Activated CD8-positive, alpha-beta memory T cell treated with anti-CD3 and anti-CD28 coated beads for 36 hours (primary cell): ENCODE data around the gene TH. TPM values are rescaled to one million over a fixed set of nuclear protein-coding genes. Genes with fewer than 3 reads are reported as not detected.

Experiments
- CTCF ChIA-PET: fragments of 350-600 bp; sonication (Branson Sonifier 250); formaldehyde crosslinking; loops from one replicate; lab custom pipeline; 2021; ENCODE audit warnings: antibody characterized with exemption; lab: Charles Lee
- POLR2A ChIA-PET: fragments of 350-600 bp; sonication (Branson Sonifier 250); formaldehyde crosslinking; loops from one replicate; lab custom pipeline; 2021; ENCODE audit warnings: antibody characterized with exemption; lab: Charles Lee
- total RNA-seq, 2 experiments: library from RNA; stranded (reverse); gene quantifications; one replicate each; pipeline ENCODE4 v1.2.3, GENCODE V29; 2021

Gene TH
- total RNA-seq: not detected

- CTCF ChIA-PET: interaction anchor here (0.8 kb wide), 1 partner anchor 68 kb away, joined by 3 read pairs; no protein-coding TSS in a partner anchor
- POLR2A ChIA-PET: no interaction called here
Observed at GRCh38 chr11:2171591-2172003, at the start of gene TH. Gene TH (minus strand): TSS chr11:2171815. CDS start chr11:2171786, 29 bp downstream.

DNA sequence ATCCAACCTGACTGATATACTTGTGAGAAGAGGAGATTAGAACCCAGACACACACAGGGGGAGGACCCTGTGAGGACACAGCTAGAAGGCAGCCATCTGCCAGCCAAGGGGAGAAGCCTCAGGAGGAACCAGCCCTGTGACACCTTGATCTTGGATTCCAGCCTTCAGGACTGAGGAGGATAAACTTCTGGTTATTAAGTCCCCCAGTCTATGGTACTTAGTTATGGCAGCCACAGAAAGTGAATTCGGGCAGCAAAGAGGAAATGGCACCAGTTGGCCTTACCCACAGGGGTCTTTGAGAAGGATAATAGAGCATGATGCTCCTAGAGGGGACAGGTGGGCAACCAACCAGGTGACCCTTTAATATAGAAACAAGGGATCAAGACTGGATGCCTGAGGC lies 49.4 kb upstream of the TH start:
- CTCF ChIA-PET: no interaction called here
- POLR2A ChIA-PET: interaction anchor here (0.6 kb wide), 1 partner anchor 457 kb away, joined by 3 read pairs; no protein-coding TSS in a partner anchor

DNA sequence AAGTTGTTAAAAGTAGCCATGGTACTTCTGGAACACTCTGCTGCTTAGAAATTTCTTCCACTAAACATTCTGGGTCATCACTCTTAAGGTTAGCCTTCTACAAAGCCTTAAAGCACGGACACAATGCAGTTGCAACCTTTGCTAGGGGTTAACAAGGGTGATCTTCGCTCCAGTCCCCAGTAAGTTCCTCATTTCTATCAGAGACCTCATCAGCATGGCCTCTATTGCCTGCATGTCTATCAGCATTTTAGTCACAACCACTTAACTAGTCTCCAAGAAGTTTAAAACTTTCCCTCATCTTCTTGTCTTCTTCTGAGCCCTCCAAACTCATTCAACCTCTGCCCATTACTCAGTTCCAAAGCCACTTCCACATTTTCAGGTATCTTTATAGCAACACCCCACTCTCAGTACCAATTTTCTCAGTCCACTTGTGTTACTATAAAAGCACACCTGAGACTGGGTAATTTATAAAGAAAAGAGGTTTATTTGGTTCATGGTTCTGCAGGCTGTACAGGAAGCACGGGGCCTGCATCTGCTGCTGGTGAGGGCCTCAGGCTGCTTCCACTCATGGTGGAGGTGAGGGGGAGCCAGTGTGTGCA lies 48.7 kb upstream of the TH start:
- CTCF ChIA-PET: no interaction called here
- POLR2A ChIA-PET: no interaction called here

DNA sequence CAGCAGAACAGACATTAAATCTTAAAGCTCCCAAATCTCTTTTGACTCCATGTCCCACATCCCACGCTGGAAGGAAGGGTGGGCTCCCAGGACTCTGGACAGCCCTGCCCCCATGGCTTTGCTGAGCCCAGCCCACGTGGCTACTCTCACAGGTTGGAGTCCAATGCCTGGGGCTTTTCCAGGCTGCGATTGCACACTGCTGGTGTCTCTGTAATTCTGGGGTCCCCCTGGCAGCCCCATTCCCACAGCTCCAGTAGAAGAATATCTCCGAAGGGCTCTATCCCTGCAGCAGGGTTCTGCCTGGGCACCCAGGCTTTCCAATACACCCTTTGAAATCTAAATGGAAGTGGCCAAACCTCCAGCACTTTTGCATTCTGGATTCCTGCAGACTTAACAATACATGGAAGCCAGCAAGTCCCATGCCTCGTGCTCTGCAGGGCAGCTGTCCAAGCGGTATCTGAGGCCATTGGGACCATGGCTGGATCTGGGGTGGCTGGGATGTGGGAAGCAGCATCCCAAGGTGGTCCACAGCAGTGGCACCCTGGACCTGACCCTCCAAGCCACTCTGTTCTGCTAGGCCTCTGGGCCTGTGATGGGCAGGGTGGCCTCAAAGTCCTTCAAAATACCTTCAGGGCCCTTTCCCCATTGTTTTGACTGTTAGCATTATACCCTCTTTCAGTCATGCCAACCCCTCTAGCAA lies 47.9 kb upstream of the TH start:
- CTCF ChIA-PET: interaction anchor here (1.2 kb wide), 1 partner anchor 80 kb away, joined by 3 read pairs; no protein-coding TSS in a partner anchor
- POLR2A ChIA-PET: no interaction called here

DNA sequence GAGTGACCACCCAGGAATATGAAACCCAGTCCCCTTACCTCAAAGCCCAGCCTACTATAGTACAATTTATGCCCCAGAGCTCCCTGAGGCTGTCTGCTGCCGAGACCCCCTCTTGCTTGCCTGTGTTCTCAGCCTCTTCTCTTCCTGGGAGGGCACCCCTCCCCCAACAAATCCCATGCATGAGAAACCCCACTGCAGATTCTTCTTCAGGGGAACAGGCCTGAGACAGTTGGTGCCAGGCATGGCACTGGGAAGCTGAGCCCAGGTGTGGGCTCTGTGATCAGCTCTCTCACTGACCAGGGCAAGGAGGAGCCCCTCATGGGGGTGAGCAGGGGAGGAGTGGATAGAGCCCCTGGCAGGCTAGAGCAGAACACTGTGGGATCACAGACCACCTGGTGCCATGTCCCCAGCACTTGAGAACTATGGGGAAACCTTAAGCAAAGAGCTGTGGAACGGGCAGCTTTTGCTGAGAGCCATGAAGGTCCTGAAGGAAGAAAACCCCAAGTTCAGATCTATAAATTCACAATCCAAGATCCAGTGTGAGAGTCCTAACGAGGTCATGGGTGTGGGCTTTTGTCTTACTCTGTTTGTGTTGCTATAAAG lies 46.5 kb upstream of the TH start:
- CTCF ChIA-PET: interaction anchor here (0.8 kb wide), 1 partner anchor 202 kb away, joined by 3 read pairs; no protein-coding TSS in a partner anchor
- POLR2A ChIA-PET: no interaction called here

- POLR2A ChIA-PET: no interaction called here
- CTCF ChIA-PET: interaction anchor here (0.8 kb wide), 1 partner anchor 203 kb away, joined by 3 read pairs; no protein-coding TSS in a partner anchor
Observed at GRCh38 chr11:2217211-2218030, 45.8 kb upstream of the TH start.

DNA sequence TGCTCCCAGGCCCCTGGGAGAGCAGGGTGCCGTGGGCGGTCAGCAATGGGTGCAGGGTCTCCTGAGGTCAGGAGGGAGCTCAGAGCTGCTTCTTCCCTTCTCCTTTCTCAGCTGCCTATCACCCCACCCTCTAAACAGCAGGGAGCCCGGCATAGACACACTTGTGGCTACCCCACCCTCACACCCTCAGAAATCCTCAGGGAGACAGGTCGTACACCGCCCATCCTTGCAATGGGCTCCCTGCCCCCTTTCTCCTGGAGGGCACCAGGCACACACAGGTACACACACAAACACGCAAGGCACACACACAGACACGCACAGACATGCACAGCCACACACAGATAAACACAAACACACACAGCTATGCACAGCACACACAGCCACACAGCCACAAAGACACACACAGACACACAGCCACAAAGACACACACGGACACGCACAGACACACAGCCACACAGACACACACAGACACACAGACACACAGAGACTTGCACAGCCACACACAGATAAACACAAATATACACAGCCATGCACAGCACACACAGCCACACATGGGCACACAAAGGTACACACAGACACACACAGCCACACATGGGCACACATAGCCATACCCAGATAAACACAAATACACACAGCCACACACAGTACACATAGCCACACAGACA lies 44.9 kb upstream of the TH start:
- CTCF ChIA-PET: interaction anchor here (0.8 kb wide), 1 partner anchor 203 kb away, joined by 3 read pairs; no protein-coding TSS in a partner anchor
- POLR2A ChIA-PET: no interaction called here

DNA sequence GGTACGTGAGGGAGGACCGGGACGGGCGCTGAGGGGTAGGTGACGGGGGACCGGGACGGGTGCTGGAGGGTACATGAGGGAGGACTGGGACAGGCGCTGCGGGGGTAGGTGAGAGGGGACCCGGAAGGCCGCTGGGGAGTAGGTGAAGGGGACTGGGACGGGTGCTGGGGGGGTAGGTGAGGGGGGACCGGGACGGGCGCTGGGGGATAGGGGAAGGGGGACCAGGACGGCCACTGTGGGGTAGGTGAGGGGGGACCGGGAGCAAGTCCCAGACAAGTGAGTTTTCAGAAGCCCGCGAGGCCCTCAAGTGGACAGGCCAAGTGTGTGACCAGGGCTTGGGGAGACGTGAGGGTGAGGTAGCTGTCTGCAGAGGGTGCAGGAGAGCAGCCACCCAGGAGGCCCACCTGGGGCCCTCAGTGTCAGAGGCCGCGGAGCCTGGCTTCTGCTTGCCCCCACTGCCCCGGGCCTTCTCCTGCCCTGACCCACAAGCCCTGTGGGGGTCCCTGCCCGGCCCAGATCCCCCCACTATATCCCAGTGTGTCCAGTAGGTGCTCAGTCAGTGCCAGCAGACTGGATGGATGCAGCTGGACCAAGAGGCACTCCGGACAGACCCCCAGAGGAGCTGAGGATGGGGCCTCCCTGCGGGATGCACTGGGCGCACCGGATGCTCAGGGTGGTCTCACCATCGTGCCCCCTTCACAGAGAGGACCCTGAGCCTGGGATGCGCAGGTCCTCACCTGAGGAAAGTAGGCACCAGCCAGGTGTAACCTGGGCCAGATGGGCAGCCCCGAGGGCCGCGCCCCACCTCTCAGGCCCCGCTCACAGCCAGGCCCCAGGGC lies 44.2 kb upstream of the TH start:
- ChIA-PET CTCF (interaction anchor here (0.8 kb wide), 1 partner anchor 204 kb away, joined by 3 read pairs; no protein-coding TSS in a partner anchor), POLR2A (no interaction called here)

- ChIA-PET CTCF (no interaction called here), POLR2A (no interaction called here)
Observed at GRCh38 chr11:2215230-2215560, 43.6 kb upstream of the TH start.

DNA sequence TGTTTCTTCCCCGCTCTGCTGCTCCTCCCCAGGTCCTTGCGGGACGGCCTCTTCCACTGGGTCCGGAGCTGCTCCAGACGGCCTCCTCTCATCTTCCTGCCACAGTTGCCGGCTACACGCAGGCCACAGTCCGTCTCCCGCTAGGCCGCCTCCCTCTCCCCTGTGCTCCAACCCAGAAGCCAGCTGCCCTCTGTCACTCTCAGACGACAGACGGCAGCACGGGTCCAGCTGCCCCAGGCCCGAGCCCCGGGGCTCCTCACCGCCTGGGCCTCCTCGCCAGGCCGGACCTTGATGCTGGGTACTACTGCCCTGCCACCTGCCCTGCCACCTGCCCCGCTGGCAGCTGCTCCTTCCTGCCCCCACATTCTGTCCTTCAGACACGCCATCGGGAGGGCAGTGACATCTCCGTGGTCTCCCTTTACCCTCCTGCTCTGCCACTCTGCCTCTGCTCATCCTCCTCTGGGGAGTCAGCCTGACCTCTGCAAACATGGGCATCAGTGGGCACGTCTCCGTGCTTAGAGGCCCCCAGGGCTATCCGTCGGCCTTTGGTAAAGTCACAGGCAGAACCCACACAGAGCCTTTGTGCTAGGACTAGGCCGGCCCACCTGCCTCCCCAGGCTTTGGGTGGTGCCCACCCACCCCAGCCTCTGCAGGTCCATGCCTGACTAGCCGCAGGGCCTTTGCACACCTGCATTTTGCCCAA lies 43.1 kb upstream of the TH start:
- POLR2A ChIA-PET: interaction anchor here (0.6 kb wide), 1 partner anchor 138 kb away, joined by 5 read pairs; no protein-coding TSS in a partner anchor

GRCh38 chr11:2213890-2214526 lies 42.4 kb upstream of the TH start:
- POLR2A ChIA-PET: interaction anchor here (0.6 kb wide), 1 partner anchor 137 kb away, joined by 5 read pairs; no protein-coding TSS in a partner anchor
- CTCF ChIA-PET: no interaction called here

More for the DNA sequence above, 43.1 kb upstream of the TH start:
- CTCF ChIA-PET: no interaction called here

DNA sequence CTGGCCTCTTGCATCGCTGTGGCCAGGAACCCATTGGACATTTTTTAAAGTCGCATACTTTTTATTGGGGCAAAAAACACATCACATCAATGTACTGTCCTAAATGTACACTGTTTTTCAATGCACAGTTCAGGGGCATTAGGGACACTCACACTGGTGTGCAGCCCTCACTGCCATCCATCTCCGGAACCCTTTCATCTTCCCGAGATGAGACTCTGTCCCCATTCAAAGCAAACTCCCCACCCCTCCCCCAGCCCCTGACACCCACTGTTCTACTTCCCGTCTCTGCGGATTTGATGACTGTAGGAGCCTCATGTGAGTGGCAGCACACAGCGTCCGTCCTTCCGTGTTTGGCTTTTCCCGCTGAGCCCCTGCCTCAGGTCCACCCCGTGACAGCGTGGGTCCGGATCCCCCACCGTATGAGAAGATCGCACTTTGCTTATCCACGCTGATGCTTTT lies 41.8 kb upstream of the TH start:
- ChIA-PET POLR2A (no interaction called here), CTCF (no interaction called here)

GRCh38 chr11:2212411-2213251 lies 41.0 kb upstream of the TH start:
- POLR2A ChIA-PET: no interaction called here
- CTCF ChIA-PET: no interaction called here

- ChIA-PET CTCF (no interaction called here), POLR2A (no interaction called here)
Observed at GRCh38 chr11:2211113-2211971, 39.7 kb upstream of the TH start.
